H1 (cell line): ENCODE data around the gene GOSR1.
"Not testable (repeated sequence)": the region's sequence is repeated elsewhere in the genome, so short reads cannot be mapped to it uniquely, and the experiment has no call there.

Source experiments
- EZH2 ChIP-seq: fragments of 200-600 bp; sonication (generic); IDR thresholded peaks from 2 replicates; pipeline ENCODE4 v1.7.1; 2012; ENCODE audit warnings: low read depth, mild to moderate bottlenecking, moderate library complexity, low read length, inconsistent platforms; ENCODE audit not compliant: severe bottlenecking
- GTF2F1 ChIP-seq: IDR thresholded peaks from 2 replicates; pipeline ENCODE4 v1.6.1; 2012; ENCODE audit warnings: low read depth, low read length, improper control_type of control experiment, borderline replicate concordance
- KDM5A ChIP-seq: fragments of 200-600 bp; IDR thresholded peaks from 2 replicates; pipeline ENCODE4 v1.7.1; 2012; ENCODE audit warnings: mild to moderate bottlenecking, low read length, inconsistent platforms, mixed read lengths
- MAX ChIP-seq: IDR thresholded peaks from 2 replicates; pipeline ENCODE4 v1.6.1; 2012; ENCODE audit warnings: inconsistent platforms
- POLR2A ChIP-seq, 2 experiments: IDR thresholded peaks; 1 replicate in 1 of 2; 2 replicates in 1 of 2; pipeline ENCODE4 v1.6.1; 2011; ENCODE audit warnings: low read depth in 2 of 2, low read length in 2 of 2, mild to moderate bottlenecking in 2 of 2; ENCODE audit errors: control extremely low read depth in 1 of 2
- RXRA ChIP-seq: IDR thresholded peaks from 2 replicates; pipeline ENCODE4 v1.6.1; 2011; ENCODE audit warnings: low read depth, mild to moderate bottlenecking, low read length, moderate library complexity; ENCODE audit not compliant: insufficient read depth
- SRF ChIP-seq: IDR thresholded peaks from 2 replicates; pipeline ENCODE4 v1.6.1; 2011; ENCODE audit warnings: mild to moderate bottlenecking, low read depth, low read length, moderate library complexity
- TF ChIP-seq, protein P1 (sequence below), 3 experiments: IDR thresholded peaks; 1 replicate in 2 of 3; 2 replicates in 1 of 3; pipeline versions ENCODE4 v1.5.1 to v1.6.1; 2011; ENCODE audit warnings: low read length in 3 of 3, mild to moderate bottlenecking in 3 of 3, inconsistent platforms in 2 of 3, low read depth in 1 of 3, moderate library complexity in 1 of 3; ENCODE audit not compliant: insufficient read depth in 1 of 3; ENCODE audit errors: control extremely low read depth in 1 of 3

DNA sequence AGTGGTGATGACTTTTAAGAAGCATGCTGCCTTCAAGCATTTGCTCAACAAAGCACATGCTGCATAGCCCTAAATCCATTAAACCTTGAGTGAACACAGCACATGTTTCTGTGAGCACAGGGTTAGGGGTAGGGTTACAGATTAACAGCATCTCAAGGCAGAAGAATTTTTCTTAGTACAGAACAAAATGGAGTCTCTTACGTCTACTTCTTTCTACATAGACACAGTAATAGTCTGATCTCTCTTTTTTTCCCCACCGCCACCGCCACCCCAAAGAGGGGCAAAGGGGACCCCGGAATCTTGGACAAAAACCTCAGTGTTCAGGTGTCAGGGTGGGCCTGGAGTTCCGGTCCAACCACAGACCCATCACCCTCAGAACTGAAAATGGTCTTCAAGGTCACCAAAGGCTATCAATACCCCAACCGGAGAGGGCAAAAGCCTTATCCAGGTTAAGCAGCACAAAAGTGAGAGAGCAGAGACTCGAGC, 86.7 kb downstream of the GOSR1 start:
- TF ChIP-seq, protein P1, sequence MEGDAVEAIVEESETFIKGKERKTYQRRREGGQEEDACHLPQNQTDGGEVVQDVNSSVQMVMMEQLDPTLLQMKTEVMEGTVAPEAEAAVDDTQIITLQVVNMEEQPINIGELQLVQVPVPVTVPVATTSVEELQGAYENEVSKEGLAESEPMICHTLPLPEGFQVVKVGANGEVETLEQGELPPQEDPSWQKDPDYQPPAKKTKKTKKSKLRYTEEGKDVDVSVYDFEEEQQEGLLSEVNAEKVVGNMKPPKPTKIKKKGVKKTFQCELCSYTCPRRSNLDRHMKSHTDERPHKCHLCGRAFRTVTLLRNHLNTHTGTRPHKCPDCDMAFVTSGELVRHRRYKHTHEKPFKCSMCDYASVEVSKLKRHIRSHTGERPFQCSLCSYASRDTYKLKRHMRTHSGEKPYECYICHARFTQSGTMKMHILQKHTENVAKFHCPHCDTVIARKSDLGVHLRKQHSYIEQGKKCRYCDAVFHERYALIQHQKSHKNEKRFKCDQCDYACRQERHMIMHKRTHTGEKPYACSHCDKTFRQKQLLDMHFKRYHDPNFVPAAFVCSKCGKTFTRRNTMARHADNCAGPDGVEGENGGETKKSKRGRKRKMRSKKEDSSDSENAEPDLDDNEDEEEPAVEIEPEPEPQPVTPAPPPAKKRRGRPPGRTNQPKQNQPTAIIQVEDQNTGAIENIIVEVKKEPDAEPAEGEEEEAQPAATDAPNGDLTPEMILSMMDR (IDR thresholded peaks at IDR 0.05; ENCODE audit: control extremely low read depth in 1 of 3, insufficient read depth in 1 of 3, low read depth in 1 of 3, low read length in 3 of 3), result not testable (repeated sequence)
- not testable (repeated sequence) for TF ChIP-seq KDM5A; MAX; RXRA; GTF2F1; EZH2; SRF; POLR2A (IDR thresholded peaks at IDR 0.05; ENCODE audit: control extremely low read depth in 1 of 2, low read depth in 2 of 2, low read length in 2 of 2)
